ENCODE measurements around the gene TMEM53. TPM values are rescaled to one million over a fixed set of nuclear protein-coding genes. Genes with fewer than 3 reads are reported as not detected.

Gene TMEM53
- total RNA-seq, 2 donors from 2014 or later, result 26.4 to 29.6 TPM

GRCh38 chr1:44682883-44683265 is 8.6 kb upstream of the TMEM53 start:
- no peaks in the 10 kb centered on the region for H3K27me3 ChIP-seq
- intact Hi-C loops (cut with DNase I), result no loop called here
- no peak overlapping the region for H3K4me3 ChIP-seq
- H3K4me1 ChIP-seq, result no peaks in the 10 kb centered on the region
- H3K9ac ChIP-seq (ENCODE audit: low read depth in 2 of 2, low read length in 2 of 2), result no peak overlapping the region
- H3K36me3 ChIP-seq, result no peaks in the 10 kb centered on the region
- no peak for DNase-seq
- no peaks in the 10 kb centered on the region for H3K9me3 ChIP-seq
- no peak for TF ChIP-seq CTCF (IDR thresholded peaks at IDR 0.05)
- no peak overlapping the region for H3K27ac ChIP-seq

- intact Hi-C loops (cut with DNase I), result no loop called here
- no peak for DNase-seq
- Histone ChIP-seq H3K27ac (no peak overlapping the region), H3K27me3 (no peaks in the 10 kb centered on the region), H3K9ac (ENCODE audit: low read depth in 2 of 2, low read length in 2 of 2) (no peak overlapping the region), H3K9me3 (no peaks in the 10 kb centered on the region), H3K4me1 (no peaks in the 10 kb centered on the region), H3K4me3 (no peak overlapping the region), H3K36me3 (no peaks in the 10 kb centered on the region)
- TF ChIP-seq CTCF (IDR thresholded peaks at IDR 0.05), result no peak
These were observed 7.9 kb upstream of the TMEM53 start for GRCh38 chr1:44681905-44682882.

GRCh38 chr1:44679468-44679867 is 5.2 kb upstream of the TMEM53 start:
- no peak overlapping the region for H3K9ac ChIP-seq (ENCODE audit: low read depth in 2 of 2, low read length in 2 of 2)
- no peaks in the 10 kb centered on the region for H3K9me3 ChIP-seq
- H3K27me3 ChIP-seq, result no peaks in the 10 kb centered on the region
- H3K4me1 ChIP-seq, result peaks cover 7% of the 10 kb centered on the region
- H3K27ac ChIP-seq, result no peak overlapping the region
- no peak for DNase-seq
- TF ChIP-seq CTCF (IDR thresholded peaks at IDR 0.05), result no peak
- no peak overlapping the region for H3K4me3 ChIP-seq
- intact Hi-C loops (cut with DNase I), result no loop called here
- no peaks in the 10 kb centered on the region for H3K36me3 ChIP-seq

GRCh38 chr1:44678626-44679025 is 4.3 kb upstream of the TMEM53 start:
- no peak for DNase-seq
- Histone ChIP-seq H3K27me3 (no peaks in the 10 kb centered on the region), H3K4me3 (no peak overlapping the region), H3K36me3 (no peaks in the 10 kb centered on the region), H3K27ac (no peak overlapping the region), H3K4me1 (peaks cover 7% of the 10 kb centered on the region), H3K9me3 (no peaks in the 10 kb centered on the region), H3K9ac (ENCODE audit: low read depth in 2 of 2, low read length in 2 of 2) (no peak overlapping the region)
- intact Hi-C loops (cut with DNase I), result no loop called here
- TF ChIP-seq CTCF (IDR thresholded peaks at IDR 0.05), result no peak

GRCh38 chr1:44678120-44678519 is 3.8 kb upstream of the TMEM53 start:
- H3K4me3 ChIP-seq, result no peak overlapping the region
- TF ChIP-seq CTCF (IDR thresholded peaks at IDR 0.05), result no peak
- no peak for DNase-seq
- intact Hi-C loops (cut with DNase I), result no loop called here
- peaks cover 10% of the 10 kb centered on the region for H3K4me1 ChIP-seq
- H3K27me3 ChIP-seq, result no peaks in the 10 kb centered on the region
- no peak overlapping the region for H3K27ac ChIP-seq
- H3K9me3 ChIP-seq, result no peaks in the 10 kb centered on the region
- no peaks in the 10 kb centered on the region for H3K36me3 ChIP-seq
- H3K9ac ChIP-seq (ENCODE audit: low read depth in 2 of 2, low read length in 2 of 2), result no peak overlapping the region
